ENCODE results near the gene SYNE3.

SYNE3 gene

GRCh38 chr14:95530473-95531276, 14.2 kb upstream of the SYNE3 start:
- no peaks in the 10 kb centered on the region for H3K27me3 ChIP-seq (ENCODE audit: control insufficient read depth, insufficient read depth, low read length)
- peaks cover 7% of the 10 kb centered on the region for H3K4me1 ChIP-seq (ENCODE audit: control insufficient read depth, low read depth, low read length)
- H3K4me3 ChIP-seq (ENCODE audit: low read length), result no peak overlapping the region
- H3K9ac ChIP-seq (ENCODE audit: low read length), result no peak overlapping the region
- no peaks in the 10 kb centered on the region for H3K9me3 ChIP-seq (ENCODE audit: control insufficient read depth, low read depth, low read length)
- no peak overlapping the region for H3K27ac ChIP-seq (ENCODE audit: low read length)
- peaks cover 10% of the 10 kb centered on the region for H3K36me3 ChIP-seq (ENCODE audit: control insufficient read depth, low read depth, low read length)

GRCh38 chr14:95529216-95529615, 12.8 kb upstream of the SYNE3 start:
- H3K4me1 ChIP-seq (ENCODE audit: control insufficient read depth, low read depth, low read length), result peaks cover 7% of the 10 kb centered on the region

GRCh38 chr14:95527387-95528002, 11.0 kb upstream of the SYNE3 start:
- H3K27ac ChIP-seq (ENCODE audit: low read length), result no peak overlapping the region

More at GRCh38 chr14:95529216-95529615, 12.8 kb upstream of the SYNE3 start:
- Histone ChIP-seq H3K27ac (ENCODE audit: low read length) (no peak overlapping the region), H3K9me3 (ENCODE audit: control insufficient read depth, low read depth, low read length) (no peaks in the 10 kb centered on the region), H3K9ac (ENCODE audit: low read length) (no peak overlapping the region), H3K36me3 (ENCODE audit: control insufficient read depth, low read depth, low read length) (peaks cover 10% of the 10 kb centered on the region), H3K27me3 (ENCODE audit: control insufficient read depth, insufficient read depth, low read length) (no peaks in the 10 kb centered on the region), H3K4me3 (ENCODE audit: low read length) (no peak overlapping the region)

GRCh38 chr14:95526483-95527386, 10.3 kb upstream of the SYNE3 start:
- no peaks in the 10 kb centered on the region for H3K9me3 ChIP-seq (ENCODE audit: control insufficient read depth, low read depth, low read length)
- no peak overlapping the region for H3K27ac ChIP-seq (ENCODE audit: low read length)
- H3K4me3 ChIP-seq (ENCODE audit: low read length), result no peak overlapping the region
- no peak overlapping the region for H3K9ac ChIP-seq (ENCODE audit: low read length)
- H3K27me3 ChIP-seq (ENCODE audit: control insufficient read depth, insufficient read depth, low read length), result no peaks in the 10 kb centered on the region
- H3K36me3 ChIP-seq (ENCODE audit: control insufficient read depth, low read depth, low read length), result peaks cover 3% of the 10 kb centered on the region
- H3K4me1 ChIP-seq (ENCODE audit: control insufficient read depth, low read depth, low read length), result no peaks in the 10 kb centered on the region

More at GRCh38 chr14:95527387-95528002, 11.0 kb upstream of the SYNE3 start:
- Histone ChIP-seq H3K4me1 (ENCODE audit: control insufficient read depth, low read depth, low read length) (peaks cover under 1% of the 10 kb centered on the region), H3K36me3 (ENCODE audit: control insufficient read depth, low read depth, low read length) (peaks cover 5% of the 10 kb centered on the region), H3K27me3 (ENCODE audit: control insufficient read depth, insufficient read depth, low read length) (no peaks in the 10 kb centered on the region), H3K4me3 (ENCODE audit: low read length) (no peak overlapping the region), H3K9ac (ENCODE audit: low read length) (no peak overlapping the region), H3K9me3 (ENCODE audit: control insufficient read depth, low read depth, low read length) (no peaks in the 10 kb centered on the region)

GRCh38 chr14:95525999-95526398, 9.5 kb upstream of the SYNE3 start:
- no peaks in the 10 kb centered on the region for H3K9me3 ChIP-seq (ENCODE audit: control insufficient read depth, low read depth, low read length)
- peaks cover 3% of the 10 kb centered on the region for H3K36me3 ChIP-seq (ENCODE audit: control insufficient read depth, low read depth, low read length)
- H3K9ac ChIP-seq (ENCODE audit: low read length), result no peak overlapping the region
- no peaks in the 10 kb centered on the region for H3K27me3 ChIP-seq (ENCODE audit: control insufficient read depth, insufficient read depth, low read length)
- H3K4me3 ChIP-seq (ENCODE audit: low read length), result no peak overlapping the region
- H3K4me1 ChIP-seq (ENCODE audit: control insufficient read depth, low read depth, low read length), result no peaks in the 10 kb centered on the region
- no peak overlapping the region for H3K27ac ChIP-seq (ENCODE audit: low read length)

GRCh38 chr14:95524706-95525512, 8.5 kb upstream of the SYNE3 start:
- Histone ChIP-seq H3K27ac (ENCODE audit: low read length) (no peak overlapping the region), H3K36me3 (ENCODE audit: control insufficient read depth, low read depth, low read length) (no peaks in the 10 kb centered on the region), H3K4me3 (ENCODE audit: low read length) (no peak overlapping the region), H3K9me3 (ENCODE audit: control insufficient read depth, low read depth, low read length) (no peaks in the 10 kb centered on the region), H3K4me1 (ENCODE audit: control insufficient read depth, low read depth, low read length) (no peaks in the 10 kb centered on the region), H3K9ac (ENCODE audit: low read length) (no peak overlapping the region), H3K27me3 (ENCODE audit: control insufficient read depth, insufficient read depth, low read length) (no peaks in the 10 kb centered on the region)

GRCh38 chr14:95523815-95524448, 7.5 kb upstream of the SYNE3 start:
- H3K27ac ChIP-seq (ENCODE audit: low read length), result no peak overlapping the region
- no peaks in the 10 kb centered on the region for H3K9me3 ChIP-seq (ENCODE audit: control insufficient read depth, low read depth, low read length)
- no peaks in the 10 kb centered on the region for H3K36me3 ChIP-seq (ENCODE audit: control insufficient read depth, low read depth, low read length)
- H3K27me3 ChIP-seq (ENCODE audit: control insufficient read depth, insufficient read depth, low read length), result peaks cover 4% of the 10 kb centered on the region
- no peaks in the 10 kb centered on the region for H3K4me1 ChIP-seq (ENCODE audit: control insufficient read depth, low read depth, low read length)
- H3K4me3 ChIP-seq (ENCODE audit: low read length), result no peak overlapping the region
- no peak overlapping the region for H3K9ac ChIP-seq (ENCODE audit: low read length)

- H3K27me3 ChIP-seq (ENCODE audit: control insufficient read depth, insufficient read depth, low read length), result peaks cover 11% of the 10 kb centered on the region
- no peak overlapping the region for H3K9ac ChIP-seq (ENCODE audit: low read length)
- H3K27ac ChIP-seq (ENCODE audit: low read length), result no peak overlapping the region
- H3K4me1 ChIP-seq (ENCODE audit: control insufficient read depth, low read depth, low read length), result no peaks in the 10 kb centered on the region
- H3K4me3 ChIP-seq (ENCODE audit: low read length), result no peak overlapping the region
- H3K9me3 ChIP-seq (ENCODE audit: control insufficient read depth, low read depth, low read length), result no peaks in the 10 kb centered on the region
- H3K36me3 ChIP-seq (ENCODE audit: control insufficient read depth, low read depth, low read length), result no peaks in the 10 kb centered on the region
Measured at GRCh38 chr14:95523051-95523814, 6.8 kb upstream of the SYNE3 start.

GRCh38 chr14:95522556-95522955, 6.1 kb upstream of the SYNE3 start:
- H3K9me3 ChIP-seq (ENCODE audit: control insufficient read depth, low read depth, low read length), result no peaks in the 10 kb centered on the region
- no peak overlapping the region for H3K4me3 ChIP-seq (ENCODE audit: low read length)
- H3K9ac ChIP-seq (ENCODE audit: low read length), result no peak overlapping the region
- no peaks in the 10 kb centered on the region for H3K4me1 ChIP-seq (ENCODE audit: control insufficient read depth, low read depth, low read length)
- H3K36me3 ChIP-seq (ENCODE audit: control insufficient read depth, low read depth, low read length), result no peaks in the 10 kb centered on the region
- H3K27me3 ChIP-seq (ENCODE audit: control insufficient read depth, insufficient read depth, low read length), result peaks cover 18% of the 10 kb centered on the region
- H3K27ac ChIP-seq (ENCODE audit: low read length), result no peak overlapping the region

GRCh38 chr14:95522116-95522515, 5.7 kb upstream of the SYNE3 start:
- H3K27ac ChIP-seq (ENCODE audit: low read length), result no peak overlapping the region
- no peaks in the 10 kb centered on the region for H3K36me3 ChIP-seq (ENCODE audit: control insufficient read depth, low read depth, low read length)
- no peak overlapping the region for H3K4me3 ChIP-seq (ENCODE audit: low read length)
- H3K27me3 ChIP-seq (ENCODE audit: control insufficient read depth, insufficient read depth, low read length), result peaks cover 22% of the 10 kb centered on the region
- H3K9ac ChIP-seq (ENCODE audit: low read length), result no peak overlapping the region
- no peaks in the 10 kb centered on the region for H3K9me3 ChIP-seq (ENCODE audit: control insufficient read depth, low read depth, low read length)
- no peaks in the 10 kb centered on the region for H3K4me1 ChIP-seq (ENCODE audit: control insufficient read depth, low read depth, low read length)
